HG03095 (cell line): ENCODE data around the gene NINL.

Experiments used
- ATAC-seq: cut with Tn5 transposase; IDR thresholded peaks from one replicate; pipeline ENCODE4 v1.9.1; 2021; ENCODE audit warnings: moderate library complexity; ENCODE audit not compliant: unreplicated experiment

The NINL gene

GRCh38 chr20:25533920-25534700, 51.2 kb downstream of the NINL start:
- no peak for ATAC-seq

- no peak for ATAC-seq
Measured at GRCh38 chr20:25532971-25533391, 52.4 kb downstream of the NINL start.

- no peak for ATAC-seq
Measured at GRCh38 chr20:25532015-25532751, 53.1 kb downstream of the NINL start.

GRCh38 chr20:25529295-25529951, 55.9 kb downstream of the NINL start:
- no peak for ATAC-seq

- no peak for ATAC-seq
Measured at GRCh38 chr20:25527949-25528348, 57.4 kb downstream of the NINL start.

- ATAC-seq, result no peak
Measured at GRCh38 chr20:25526446-25526845, 58.9 kb downstream of the NINL start.

- no peak for ATAC-seq
Measured at GRCh38 chr20:25525867-25526266, 59.5 kb downstream of the NINL start.

- no peak for ATAC-seq
Measured at GRCh38 chr20:25525295-25525694, 60.0 kb downstream of the NINL start.

- ATAC-seq, result no peak
Measured at GRCh38 chr20:25521382-25521781, 63.9 kb downstream of the NINL start.

- no peak for ATAC-seq
Measured at GRCh38 chr20:25517124-25517523, 68.2 kb downstream of the NINL start.

- no peak for ATAC-seq
Measured at GRCh38 chr20:25514747-25515340, 70.5 kb downstream of the NINL start.

GRCh38 chr20:25514195-25514594, 71.1 kb downstream of the NINL start:
- ATAC-seq, result no peak

GRCh38 chr20:25512709-25513108, 72.6 kb downstream of the NINL start:
- no peak for ATAC-seq

- no peak for ATAC-seq
Measured at GRCh38 chr20:25511183-25511582, 74.1 kb downstream of the NINL start.

GRCh38 chr20:25510721-25511120, 74.6 kb downstream of the NINL start:
- no peak for ATAC-seq

- ATAC-seq, result no peak
Measured at GRCh38 chr20:25510202-25510601, 75.1 kb downstream of the NINL start.

- ATAC-seq, result no peak
Measured at GRCh38 chr20:25509084-25509483, 76.2 kb downstream of the NINL start.

GRCh38 chr20:25508083-25508770, 77.1 kb downstream of the NINL start:
- no peak for ATAC-seq

GRCh38 chr20:25507385-25508082, 77.8 kb downstream of the NINL start:
- ATAC-seq, result no peak
